Panc1 (cell line): ENCODE results near the gene FADS2. TPM values are rescaled to one million over a fixed set of nuclear protein-coding genes. Genes with fewer than 3 reads are reported as not detected.

Experiments
- ATAC-seq: fragments of 200-7000 bp; cut with Tn5 transposase; 2 replicates; pipeline ENCODE4 v1.9.1; 2020; ENCODE audit warnings: mild to moderate bottlenecking, moderate library complexity
- BruUV-seq: library from RNA; stranded (reverse); fragments of 400-500 nt; replicated peaks from 2 replicates; lab custom pipeline; 2021; lab: Mats Ljungman, UMichigan
- CTCF ChIA-PET: fragments of 300-600 bp; sonication (Branson Sonifier 250); formaldehyde crosslinking; loops from one replicate; lab custom pipeline; 2022; ENCODE audit warnings: antibody characterized with exemption; lab: Charles Lee
- POLR2A ChIA-PET: fragments of 300-600 bp; sonication (Branson Sonifier 250); formaldehyde crosslinking; loops from one replicate; lab custom pipeline; 2022; ENCODE audit warnings: antibody characterized with exemption; lab: Charles Lee
- DNase-seq: peaks from one replicate; pipeline ENCODE4 v3.0.0-alpha.2; 2010; ENCODE audit warnings: low read depth, low spot score
- H3K27ac ChIP-seq: 2 replicates; pipeline ENCODE4 v1.5.1; 2011; ENCODE audit warnings: mild to moderate bottlenecking, low read length, inconsistent platforms
- H3K27me3 ChIP-seq: fragments of 200-500 bp; sonication (Bioruptor generic); 2 replicates; pipeline ENCODE4 v1.6.0; 2014; ENCODE audit warnings: low read length, inconsistent platforms; ENCODE audit not compliant: control insufficient read depth, insufficient read depth
- H3K36me3 ChIP-seq: fragments of 200-500 bp; sonication (Bioruptor generic); 2 replicates; pipeline ENCODE4 v1.5.1; 2014; ENCODE audit warnings: inconsistent platforms, mild to moderate bottlenecking, low read length, moderate library complexity; ENCODE audit not compliant: control insufficient read depth, insufficient read depth
- H3K4me1 ChIP-seq: 2 replicates; pipeline ENCODE4 v1.5.1; 2011; ENCODE audit warnings: inconsistent platforms, mild to moderate bottlenecking, low read length, moderate library complexity; ENCODE audit not compliant: control insufficient read depth, insufficient read depth
- H3K4me3 ChIP-seq, 2 experiments: 2 replicates each; pipeline ENCODE4 v1.5.1; 2011 to 2012; ENCODE audit warnings: low read depth in 2 of 2, low read length in 2 of 2, mild to moderate bottlenecking in 2 of 2, inconsistent platforms in 1 of 2, moderate library complexity in 1 of 2
- H3K9me3 ChIP-seq: fragments of 200-500 bp; sonication (Bioruptor generic); 2 replicates; pipeline ENCODE4 v1.5.1; 2014; ENCODE audit warnings: low read depth, mild to moderate bottlenecking, inconsistent platforms, low read length, moderate library complexity; ENCODE audit not compliant: control insufficient read depth, insufficient read depth
- POLR2AphosphoS5 ChIP-seq: IDR thresholded peaks from 2 replicates; pipeline ENCODE4 v1.6.1; 2012; ENCODE audit warnings: mild to moderate bottlenecking, low read depth, low read length, moderate library complexity
- SIN3A ChIP-seq: IDR thresholded peaks from 2 replicates; pipeline ENCODE4 v1.6.1; 2012; ENCODE audit warnings: low read depth, mild to moderate bottlenecking, low read length, moderate library complexity, borderline replicate concordance; ENCODE audit not compliant: insufficient read depth
- TCF7L2 ChIP-seq: IDR thresholded peaks from 2 replicates; pipeline ENCODE4 v1.6.1; 2011; ENCODE audit warnings: mild to moderate bottlenecking, low read depth, low read length, inconsistent platforms
- in situ Hi-C: cut with HindIII; loops from 2 replicates; pipeline ENCODE4 v1.10.0; 2016; ENCODE audit warnings: low sequenced_read_pairs, low pct_unique_long_range_greater_than_20kb
- intact Hi-C: fragments of 100-400 bp; cut with micrococcal nuclease; formaldehyde crosslinking; loops from one replicate; pipeline ENCODE4 v1.10.0; 2022; ENCODE audit not compliant: unreplicated experiment
- total RNA-seq: library from RNA; stranded (reverse); gene quantifications from one replicate; pipeline ENCODE4 v1.2.1, GENCODE V29; 2021; ENCODE audit not compliant: unreplicated experiment
- TF ChIP-seq, protein P1 (sequence below), 2 experiments: IDR thresholded peaks; 2 replicates each; pipeline ENCODE4 v1.6.1; 2011 to 2012; ENCODE audit warnings: low read depth in 2 of 2, control low read depth in 1 of 2, low read length in 1 of 2, mild to moderate bottlenecking in 1 of 2, moderate library complexity in 1 of 2; ENCODE audit not compliant: insufficient read depth in 1 of 2
- TF ChIP-seq, protein P2 (sequence below): fragments of 450-650 bp; IDR thresholded peaks from 2 replicates; pipeline ENCODE4 v1.5.1; 2017; ENCODE audit warnings: mild to moderate bottlenecking

FADS2 gene
- total RNA-seq, 1 experiment from 2014 or later = 679 TPM

DNA sequence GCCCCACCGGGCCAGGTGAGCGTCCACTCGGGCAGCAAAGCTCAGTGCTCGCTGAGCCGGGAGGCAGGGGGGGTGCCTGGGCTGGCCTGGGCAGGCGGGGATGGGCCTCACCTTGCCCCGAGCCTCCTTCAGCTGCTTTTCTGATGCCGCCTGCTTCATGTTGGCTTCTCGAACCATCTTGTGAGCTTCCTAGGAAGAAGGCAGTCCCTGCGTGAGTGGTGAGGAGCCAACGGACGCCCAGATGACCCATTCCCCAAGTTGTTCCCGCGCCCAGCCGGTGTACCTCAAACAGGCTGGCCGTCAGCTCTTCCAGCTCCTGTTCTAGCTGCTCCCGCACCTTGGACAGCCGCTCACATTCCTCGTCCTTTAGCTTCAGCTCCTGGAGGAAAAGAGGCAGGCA, 79.2 kb downstream of the FADS2 start:
- ATAC-seq (no peak), DNase-seq (no peak)
- intact Hi-C loops = no loop called here
- Histone ChIP-seq H3K36me3 (no peaks in the 10 kb centered on the region), H3K9me3 (no peaks in the 10 kb centered on the region), H3K27ac (no peak overlapping the region), H3K4me1 (no peaks in the 10 kb centered on the region), H3K4me3 (no peak overlapping the region), H3K27me3 (no peaks in the 10 kb centered on the region)
- ChIA-PET CTCF (no interaction called here), POLR2A (interaction anchor here (0.5 kb wide), 1 partner anchor 109 kb away, joined by 3 read pairs; no protein-coding TSS in a partner anchor)
- BruUV-seq = no TSS peak
- in situ Hi-C loops = no loop called here
- no peak for TF ChIP-seq POLR2AphosphoS5
- TF ChIP-seq, protein P1, sequence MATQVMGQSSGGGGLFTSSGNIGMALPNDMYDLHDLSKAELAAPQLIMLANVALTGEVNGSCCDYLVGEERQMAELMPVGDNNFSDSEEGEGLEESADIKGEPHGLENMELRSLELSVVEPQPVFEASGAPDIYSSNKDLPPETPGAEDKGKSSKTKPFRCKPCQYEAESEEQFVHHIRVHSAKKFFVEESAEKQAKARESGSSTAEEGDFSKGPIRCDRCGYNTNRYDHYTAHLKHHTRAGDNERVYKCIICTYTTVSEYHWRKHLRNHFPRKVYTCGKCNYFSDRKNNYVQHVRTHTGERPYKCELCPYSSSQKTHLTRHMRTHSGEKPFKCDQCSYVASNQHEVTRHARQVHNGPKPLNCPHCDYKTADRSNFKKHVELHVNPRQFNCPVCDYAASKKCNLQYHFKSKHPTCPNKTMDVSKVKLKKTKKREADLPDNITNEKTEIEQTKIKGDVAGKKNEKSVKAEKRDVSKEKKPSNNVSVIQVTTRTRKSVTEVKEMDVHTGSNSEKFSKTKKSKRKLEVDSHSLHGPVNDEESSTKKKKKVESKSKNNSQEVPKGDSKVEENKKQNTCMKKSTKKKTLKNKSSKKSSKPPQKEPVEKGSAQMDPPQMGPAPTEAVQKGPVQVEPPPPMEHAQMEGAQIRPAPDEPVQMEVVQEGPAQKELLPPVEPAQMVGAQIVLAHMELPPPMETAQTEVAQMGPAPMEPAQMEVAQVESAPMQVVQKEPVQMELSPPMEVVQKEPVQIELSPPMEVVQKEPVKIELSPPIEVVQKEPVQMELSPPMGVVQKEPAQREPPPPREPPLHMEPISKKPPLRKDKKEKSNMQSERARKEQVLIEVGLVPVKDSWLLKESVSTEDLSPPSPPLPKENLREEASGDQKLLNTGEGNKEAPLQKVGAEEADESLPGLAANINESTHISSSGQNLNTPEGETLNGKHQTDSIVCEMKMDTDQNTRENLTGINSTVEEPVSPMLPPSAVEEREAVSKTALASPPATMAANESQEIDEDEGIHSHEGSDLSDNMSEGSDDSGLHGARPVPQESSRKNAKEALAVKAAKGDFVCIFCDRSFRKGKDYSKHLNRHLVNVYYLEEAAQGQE (IDR thresholded peaks at IDR 0.05; ENCODE audit: insufficient read depth in 1 of 2, low read depth in 2 of 2, low read length in 1 of 2) = no peak

- intact Hi-C loops = no loop called here
Observed at GRCh38 chr11:61907871-61908729, 80.0 kb downstream of the FADS2 start.

More at GRCh38 chr11:61907871-61908729, 80.0 kb downstream of the FADS2 start:
- Histone ChIP-seq H3K4me3 (no peak overlapping the region), H3K27me3 (no peaks in the 10 kb centered on the region), H3K27ac (no peak overlapping the region), H3K9me3 (no peaks in the 10 kb centered on the region), H3K4me1 (no peaks in the 10 kb centered on the region), H3K36me3 (no peaks in the 10 kb centered on the region)
- TF ChIP-seq, protein P2, sequence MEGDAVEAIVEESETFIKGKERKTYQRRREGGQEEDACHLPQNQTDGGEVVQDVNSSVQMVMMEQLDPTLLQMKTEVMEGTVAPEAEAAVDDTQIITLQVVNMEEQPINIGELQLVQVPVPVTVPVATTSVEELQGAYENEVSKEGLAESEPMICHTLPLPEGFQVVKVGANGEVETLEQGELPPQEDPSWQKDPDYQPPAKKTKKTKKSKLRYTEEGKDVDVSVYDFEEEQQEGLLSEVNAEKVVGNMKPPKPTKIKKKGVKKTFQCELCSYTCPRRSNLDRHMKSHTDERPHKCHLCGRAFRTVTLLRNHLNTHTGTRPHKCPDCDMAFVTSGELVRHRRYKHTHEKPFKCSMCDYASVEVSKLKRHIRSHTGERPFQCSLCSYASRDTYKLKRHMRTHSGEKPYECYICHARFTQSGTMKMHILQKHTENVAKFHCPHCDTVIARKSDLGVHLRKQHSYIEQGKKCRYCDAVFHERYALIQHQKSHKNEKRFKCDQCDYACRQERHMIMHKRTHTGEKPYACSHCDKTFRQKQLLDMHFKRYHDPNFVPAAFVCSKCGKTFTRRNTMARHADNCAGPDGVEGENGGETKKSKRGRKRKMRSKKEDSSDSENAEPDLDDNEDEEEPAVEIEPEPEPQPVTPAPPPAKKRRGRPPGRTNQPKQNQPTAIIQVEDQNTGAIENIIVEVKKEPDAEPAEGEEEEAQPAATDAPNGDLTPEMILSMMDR = no peak
- TF ChIP-seq TCF7L2 = no peak
- no peak for TF ChIP-seq POLR2AphosphoS5
- TF ChIP-seq, protein P1 (IDR thresholded peaks at IDR 0.05; ENCODE audit: insufficient read depth in 1 of 2, low read depth in 2 of 2, low read length in 1 of 2) = no peak
- no peak for TF ChIP-seq SIN3A
- BruUV-seq = no TSS peak
- no peak for ATAC-seq
- DNase-seq = no peak
- ChIA-PET POLR2A (interaction anchor here (0.6 kb wide), 1 partner anchor 174 kb away, joined by 19 read pairs; no protein-coding TSS in a partner anchor), CTCF (interaction anchor here (1.0 kb wide), 1 partner anchor 9 kb away, joined by 4 read pairs; no protein-coding TSS in a partner anchor)
- in situ Hi-C loops = no loop called here
